Measurements from ENCODE around the gene GABRB2.

The GABRB2 gene

DNA sequence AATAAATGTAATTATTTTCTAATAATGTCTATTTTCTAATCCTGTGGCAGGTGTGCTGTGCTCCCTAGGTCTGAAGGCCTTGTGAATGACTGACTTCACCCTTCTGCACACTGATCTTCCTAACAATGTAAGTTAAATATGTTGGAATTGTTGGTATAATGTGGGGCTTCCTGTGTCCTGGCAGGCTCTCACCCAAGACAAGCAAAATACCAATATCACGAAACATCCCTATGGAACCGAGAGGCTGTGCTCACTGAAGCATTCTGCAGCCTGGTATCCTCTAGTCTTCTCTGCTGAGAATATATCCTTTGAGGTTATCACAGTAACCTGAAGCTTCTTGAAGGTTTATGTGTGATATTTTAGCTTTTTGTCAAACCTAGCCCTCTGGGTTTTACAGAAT lies 159.4 kb downstream of the GABRB2 start:
- no peak for DNase-seq (ENCODE audit: low read depth)

DNA sequence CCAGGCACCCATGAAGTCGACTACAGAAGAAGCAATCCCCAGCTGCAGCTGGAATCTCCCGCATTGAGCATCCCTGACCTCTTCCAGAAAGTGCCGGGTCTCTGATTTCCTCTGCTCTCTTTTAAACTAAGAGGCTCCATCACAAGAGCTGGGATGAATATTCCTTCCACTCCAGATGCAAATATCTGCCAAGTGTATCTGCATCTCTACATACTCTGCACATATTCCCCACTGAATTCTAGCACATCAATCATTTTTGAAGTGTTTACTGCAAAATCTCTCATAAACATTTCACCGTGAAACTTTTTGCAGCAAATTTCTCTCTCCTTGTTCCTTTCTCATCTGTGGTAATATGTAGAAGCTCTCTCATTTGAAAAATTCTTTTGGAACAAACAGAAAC lies 161.5 kb downstream of the GABRB2 start:
- DNase-seq (ENCODE audit: low read depth), result no peak

DNA sequence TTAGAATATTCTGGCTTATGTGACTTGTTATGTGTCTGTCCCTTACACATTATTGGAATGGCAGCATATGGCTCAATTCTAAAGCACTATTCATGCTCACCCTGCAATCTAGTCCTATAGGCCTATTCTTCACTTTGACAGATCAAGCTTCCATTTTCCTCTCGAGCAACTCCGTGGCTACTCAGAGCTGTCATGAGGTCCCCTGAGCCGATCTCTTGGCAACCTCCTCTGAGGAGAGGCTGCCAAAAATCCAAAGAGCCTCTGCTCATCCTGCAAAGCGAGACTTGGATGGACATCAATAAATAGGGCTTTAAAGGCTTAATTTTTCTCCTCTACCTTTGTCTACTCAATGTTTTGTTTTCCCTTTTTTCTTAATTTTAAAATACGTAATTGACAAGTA lies 163.8 kb downstream of the GABRB2 start:
- DNase-seq (ENCODE audit: low read depth), result no peak

DNA sequence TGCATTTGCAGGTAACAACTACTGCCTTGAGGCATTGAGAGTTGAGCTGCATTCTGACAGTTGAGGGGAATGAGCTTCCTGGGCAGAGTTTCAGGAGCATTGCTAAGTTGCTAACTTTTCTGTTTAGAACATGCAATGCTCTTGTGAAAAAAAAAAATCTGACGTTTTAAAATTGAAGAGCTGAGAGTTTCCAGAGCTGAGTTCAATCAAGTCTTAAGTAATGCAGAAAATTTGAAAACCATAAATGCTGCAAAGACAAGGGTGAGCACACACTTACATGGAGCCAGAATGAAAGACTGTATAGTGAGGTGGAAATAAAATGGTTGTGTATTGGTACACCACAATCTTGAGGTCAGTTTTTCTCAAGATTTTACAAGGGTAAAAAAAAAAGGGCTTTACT lies 166.0 kb downstream of the GABRB2 start:
- no peak for DNase-seq (ENCODE audit: low read depth)

DNA sequence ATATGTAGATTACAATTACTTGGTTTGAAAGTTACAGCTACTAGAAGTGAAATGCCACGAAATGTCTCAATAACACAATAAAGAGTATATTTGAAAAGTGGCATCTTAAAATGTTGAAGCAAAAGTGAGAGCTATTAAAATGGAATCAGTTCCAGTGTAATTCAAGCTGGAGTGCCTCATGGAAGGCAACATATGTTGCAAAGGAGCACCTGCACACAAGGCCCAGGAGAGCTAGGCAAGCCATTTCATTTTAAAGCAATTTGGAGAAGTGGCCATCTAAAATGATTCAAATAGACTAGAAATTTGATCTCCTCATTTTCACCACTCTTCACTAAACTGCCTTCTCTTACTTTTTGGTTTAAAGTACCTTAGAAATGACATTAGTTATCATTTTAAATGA lies 167.8 kb downstream of the GABRB2 start:
- no peak for DNase-seq (ENCODE audit: low read depth)

DNA sequence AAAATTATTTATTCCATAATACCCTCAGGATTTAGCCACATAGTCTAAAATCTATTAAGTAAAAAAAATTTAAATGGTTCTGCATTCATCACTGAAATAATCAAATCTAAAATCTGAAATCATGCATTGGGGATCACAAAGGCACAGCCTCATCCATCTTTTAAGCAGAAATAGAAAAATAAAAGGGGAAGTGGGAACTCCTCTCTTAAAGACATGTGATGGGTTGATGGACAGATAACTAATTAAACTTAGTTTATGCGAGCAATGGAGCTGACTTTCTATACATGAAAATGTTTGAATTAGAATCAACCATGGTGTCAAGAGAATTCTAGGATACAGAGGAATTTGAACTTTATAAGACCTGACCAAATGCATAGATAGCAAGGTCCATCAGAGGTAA lies 170.5 kb downstream of the GABRB2 start:
- no peak for DNase-seq (ENCODE audit: low read depth)

DNA sequence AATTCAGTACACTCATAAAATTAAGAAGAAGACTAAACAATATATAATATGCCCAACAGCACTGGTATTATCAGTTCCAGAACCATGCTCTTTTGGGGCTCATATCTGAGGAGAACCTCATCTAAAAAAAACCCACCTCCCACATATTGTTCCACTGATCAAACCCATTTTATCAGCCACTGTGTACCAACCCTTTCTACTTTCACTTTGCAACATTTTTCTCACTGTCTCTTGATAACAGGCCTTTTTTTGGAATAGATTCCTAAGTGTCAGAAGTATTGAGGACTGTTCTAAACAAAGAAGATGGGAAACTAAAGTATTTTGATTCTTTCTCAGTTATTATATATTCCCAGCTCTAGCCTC lies 173.2 kb downstream of the GABRB2 start:
- DNase-seq (ENCODE audit: low read depth), result no peak

DNA sequence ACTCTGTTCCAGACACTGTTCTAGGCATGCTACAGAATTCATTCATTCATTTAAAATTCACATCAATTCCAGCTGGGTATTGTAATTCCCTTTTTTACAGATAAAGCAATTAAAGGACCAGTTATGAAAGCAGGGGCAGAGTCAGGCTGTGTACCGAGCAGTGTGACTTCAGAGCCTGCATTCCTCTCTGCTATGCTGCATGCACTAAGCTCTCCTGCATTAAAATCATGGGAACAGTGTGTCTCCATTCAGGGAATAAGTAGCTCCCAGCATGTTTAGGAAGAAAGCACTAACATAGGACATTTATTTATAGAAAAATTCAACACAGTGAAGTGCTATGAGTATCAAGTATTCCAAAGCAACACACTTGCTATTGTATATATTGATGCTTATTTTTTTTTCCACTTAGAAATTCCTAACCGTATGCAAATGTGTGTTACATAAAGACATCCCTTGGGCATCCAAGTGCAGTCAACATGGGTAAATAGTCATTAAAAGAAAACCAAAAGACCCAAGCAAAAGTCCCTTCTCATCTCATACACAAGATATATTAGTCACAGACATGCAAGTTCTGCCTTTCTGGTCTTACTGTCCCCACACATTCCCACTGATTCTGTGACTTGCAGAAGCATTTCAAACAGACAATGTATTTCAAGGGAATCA lies 173.7 kb downstream of the GABRB2 start:
- DNase-seq (ENCODE audit: low read depth), result no peak

DNA sequence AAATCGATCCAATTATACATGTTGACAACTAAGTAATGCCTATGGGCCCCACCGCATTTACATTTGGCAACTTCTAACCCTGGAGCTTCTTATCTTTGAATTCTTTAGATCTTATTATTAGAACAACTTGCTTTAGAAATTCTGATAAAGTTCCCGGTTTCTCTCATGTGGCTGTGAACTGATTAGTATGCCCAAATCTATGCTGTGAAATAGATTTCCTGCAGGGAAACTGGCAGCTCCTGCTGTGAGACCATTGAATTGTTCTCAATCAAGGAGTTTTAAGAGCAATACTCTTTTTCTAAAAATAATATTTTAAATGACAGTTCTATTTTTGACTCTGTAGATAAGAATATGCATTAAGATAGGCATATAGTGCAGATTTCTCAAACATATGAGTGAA lies 177.5 kb downstream of the GABRB2 start:
- no peak for DNase-seq (ENCODE audit: low read depth)

DNA sequence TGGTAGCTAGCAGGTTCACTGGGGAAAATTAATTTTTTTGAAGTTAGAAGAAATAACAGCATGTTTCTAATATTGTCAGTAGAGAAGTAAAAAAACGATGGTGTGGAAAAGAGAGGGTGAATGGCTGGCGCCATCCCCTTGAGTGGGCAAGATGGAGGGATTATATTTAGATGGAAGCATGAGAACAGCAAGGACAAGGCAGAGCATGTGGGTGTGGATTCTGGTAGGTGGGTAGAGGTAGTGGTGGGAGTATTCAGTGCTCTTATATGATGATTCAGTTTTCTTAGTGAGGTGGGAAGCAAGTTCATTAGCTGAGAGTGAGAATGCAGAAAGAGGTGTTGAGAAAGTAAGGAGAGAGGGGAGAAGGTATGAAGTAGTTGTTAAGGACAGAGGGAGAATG lies 188.1 kb downstream of the GABRB2 start:
- no peak for DNase-seq (ENCODE audit: low read depth)

DNA sequence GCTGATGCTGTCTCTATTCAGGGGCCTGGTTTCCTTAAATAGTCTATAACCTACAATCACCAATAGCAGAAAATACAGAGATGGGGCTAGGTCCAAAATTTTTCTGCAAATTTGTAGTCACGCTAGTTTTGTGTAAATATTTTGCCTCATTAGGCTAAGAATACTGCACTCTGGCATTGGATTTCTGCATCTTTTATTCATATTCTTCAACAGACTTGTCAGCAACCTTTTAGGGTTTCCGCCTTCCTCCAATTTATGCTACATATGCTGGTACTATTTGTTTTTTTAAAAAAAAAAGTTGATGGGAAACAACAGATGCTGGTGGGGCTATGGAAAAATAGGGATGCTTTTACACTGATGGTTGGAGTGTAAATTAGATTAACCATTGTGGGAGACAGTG lies 202.3 kb downstream of the GABRB2 start:
- DNase-seq (ENCODE audit: low read depth), result no peak

DNA sequence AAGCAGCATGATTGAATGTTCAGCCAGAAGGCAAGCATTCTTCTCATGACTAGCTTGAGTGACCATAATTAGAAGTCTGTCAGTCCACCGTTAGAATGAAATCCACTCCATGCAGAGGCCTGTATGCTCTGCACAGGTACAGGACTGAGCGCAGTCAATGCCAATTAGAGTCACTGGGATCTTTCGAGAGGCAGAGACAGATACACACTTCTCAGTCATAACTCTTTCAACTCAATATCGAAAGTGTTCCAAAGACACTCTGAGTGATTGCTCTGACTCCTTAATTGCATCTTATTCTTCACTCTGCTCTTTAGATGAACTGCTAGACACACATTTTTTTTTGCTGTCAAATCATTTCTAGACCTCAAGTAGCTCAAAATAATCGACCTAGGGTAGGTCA lies 203.6 kb downstream of the GABRB2 start:
- no peak for DNase-seq (ENCODE audit: low read depth)

DNA sequence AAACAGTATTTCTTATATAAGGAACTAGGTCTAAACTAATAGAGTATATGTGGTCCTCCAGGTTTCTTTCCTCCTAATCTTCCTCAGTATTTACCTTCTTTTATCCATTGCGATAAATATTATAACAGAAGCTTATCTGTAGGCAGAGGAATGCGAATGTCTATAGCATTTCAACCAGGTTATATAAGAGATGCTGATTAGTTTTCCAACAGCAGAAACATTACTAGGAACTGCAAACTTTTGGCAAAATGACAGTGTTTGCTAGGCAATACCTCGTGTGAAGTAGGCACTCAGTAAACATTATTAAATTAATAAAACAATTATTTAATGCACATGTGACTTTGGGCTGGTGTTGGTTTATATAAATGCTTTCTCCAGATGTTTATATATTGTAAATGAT lies 206.5 kb downstream of the GABRB2 start:
- DNase-seq (ENCODE audit: low read depth), result no peak

DNA sequence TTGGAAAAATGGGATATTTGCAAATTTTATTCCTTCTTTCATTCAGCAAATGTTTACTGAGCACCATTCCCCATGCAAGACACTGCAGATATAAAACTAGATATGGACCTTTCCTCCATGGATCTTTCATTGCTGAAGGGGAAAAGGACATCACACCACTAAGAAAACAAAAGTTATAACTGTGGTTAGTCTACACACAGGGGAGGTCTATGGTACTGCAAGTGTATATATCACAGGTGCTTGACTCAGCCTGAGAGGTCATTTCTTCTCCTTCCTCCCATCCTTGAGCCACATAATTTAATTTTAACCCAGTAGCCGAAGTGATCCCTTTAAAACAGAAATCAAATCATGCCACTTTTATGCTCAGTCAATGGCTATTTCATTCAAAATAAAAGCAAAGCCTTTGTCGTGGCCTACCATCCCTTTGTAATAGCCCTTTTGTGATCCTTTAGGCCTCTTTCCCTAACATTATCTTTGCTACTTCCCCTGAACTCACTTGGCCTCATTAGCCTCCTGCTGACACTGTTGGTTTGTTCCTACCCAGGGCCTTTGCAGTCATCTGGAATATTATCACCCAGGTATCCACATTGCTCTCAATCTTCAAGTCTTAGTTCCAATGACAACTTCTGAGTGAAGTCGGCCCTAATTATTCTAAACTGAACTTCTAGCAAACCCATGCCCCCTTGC lies 213.2 kb downstream of the GABRB2 start:
- DNase-seq (ENCODE audit: low read depth), result no peak

DNA sequence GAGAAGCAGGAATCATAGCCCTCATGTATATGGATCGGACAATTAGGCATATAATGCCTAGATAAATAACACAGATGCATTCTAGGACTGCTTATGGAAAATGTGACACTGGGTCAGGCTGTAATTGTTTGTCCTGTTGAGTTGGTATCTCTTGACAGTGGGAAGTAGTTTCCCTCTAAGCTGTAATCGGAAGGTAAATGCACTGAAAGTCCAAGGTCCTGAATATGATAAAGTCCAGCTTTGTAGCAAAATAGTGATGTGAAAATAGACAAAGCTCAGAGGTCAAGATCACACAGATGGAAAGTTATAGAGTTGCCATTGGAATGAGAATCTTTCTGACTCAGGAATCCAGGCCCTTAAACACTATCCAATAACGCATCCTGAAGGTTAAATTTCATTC lies 214.2 kb downstream of the GABRB2 start:
- no peak for DNase-seq (ENCODE audit: low read depth)

DNA sequence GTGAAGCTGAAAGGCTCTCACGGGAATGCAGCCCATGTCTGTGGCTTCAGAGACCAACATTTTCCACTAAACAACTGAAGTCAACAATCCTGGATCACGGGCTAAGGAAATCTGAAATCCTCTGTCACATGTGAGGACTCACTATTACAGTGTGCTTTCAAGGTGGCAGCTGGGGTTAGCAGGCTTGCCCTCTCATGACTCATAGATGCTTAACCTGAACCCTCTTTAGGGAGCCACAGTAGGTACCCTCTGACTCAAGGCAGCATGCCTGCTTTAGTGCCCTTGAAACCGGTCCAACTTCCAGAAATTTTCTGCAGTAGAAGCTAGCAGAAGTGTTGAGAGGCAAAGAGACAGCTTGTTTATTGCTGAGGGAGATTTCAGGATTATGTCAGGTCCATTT lies 232.5 kb downstream of the GABRB2 start:
- DNase-seq (ENCODE audit: low read depth), result no peak

DNA sequence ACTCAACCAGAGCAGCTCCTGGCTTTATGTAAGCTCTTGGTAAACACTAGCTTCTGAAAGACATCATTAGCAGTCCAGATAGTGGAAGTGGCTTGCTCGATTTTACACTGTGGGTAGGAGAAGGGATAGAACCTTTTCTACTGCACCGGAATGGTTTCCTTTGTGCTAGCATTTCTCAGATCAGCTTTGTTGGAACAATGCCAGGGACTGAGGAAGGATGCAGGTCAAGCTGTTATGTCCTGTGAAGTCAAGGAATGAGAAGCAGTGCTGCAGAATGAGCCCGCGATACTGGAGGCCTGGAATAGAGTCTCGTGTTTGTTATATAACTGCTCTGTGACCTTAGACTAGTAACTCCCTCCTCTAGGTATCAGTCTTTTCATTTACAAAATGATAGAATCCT lies 233.6 kb downstream of the GABRB2 start:
- DNase-seq (ENCODE audit: low read depth), result no peak

DNA sequence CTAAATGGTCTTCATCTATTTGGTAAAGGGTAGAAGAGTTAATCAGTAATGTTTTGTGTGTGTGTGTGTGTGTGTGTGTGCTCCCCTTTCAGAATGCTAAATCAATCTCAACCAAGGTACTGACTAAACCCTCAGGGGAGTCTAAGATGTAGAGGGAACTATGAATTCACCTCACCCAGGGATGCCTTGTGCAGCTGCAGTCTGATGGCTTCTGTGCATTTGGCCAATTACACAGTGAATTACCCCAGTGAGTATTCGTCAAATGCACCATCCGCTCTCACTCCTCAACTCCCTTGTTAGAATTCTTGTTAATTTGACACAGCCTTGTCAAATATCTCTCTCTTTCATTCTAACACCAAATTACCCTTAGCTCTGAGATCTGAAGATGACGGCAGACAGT lies 234.6 kb downstream of the GABRB2 start:
- DNase-seq (ENCODE audit: low read depth), result no peak

DNA sequence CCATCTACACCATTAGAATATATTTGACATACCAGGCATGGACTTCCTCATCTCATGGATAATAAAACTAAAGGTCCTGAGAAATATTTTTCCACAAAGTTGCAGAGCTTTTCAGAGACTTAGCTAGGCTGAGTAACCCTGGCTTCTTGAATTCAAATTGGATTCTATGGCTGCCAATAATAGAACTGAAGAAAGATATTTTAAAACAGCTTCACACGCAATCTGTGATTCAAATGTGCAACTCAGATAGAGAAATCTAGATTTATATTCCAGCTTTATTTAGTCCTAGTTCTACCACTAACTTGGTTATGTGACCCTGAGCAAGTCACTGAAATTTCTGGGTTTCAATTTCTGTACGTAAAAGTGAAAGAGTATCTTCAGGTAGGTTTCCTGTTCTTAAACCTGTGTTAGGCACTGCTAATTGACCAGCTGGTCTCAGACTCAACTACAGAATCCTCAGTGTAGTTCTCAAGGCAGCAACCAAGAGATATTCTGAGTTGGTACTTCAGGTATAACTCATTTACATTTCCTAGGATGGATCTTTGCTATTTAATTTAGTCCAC lies 235.3 kb downstream of the GABRB2 start:
- no peak for DNase-seq (ENCODE audit: low read depth)

DNA sequence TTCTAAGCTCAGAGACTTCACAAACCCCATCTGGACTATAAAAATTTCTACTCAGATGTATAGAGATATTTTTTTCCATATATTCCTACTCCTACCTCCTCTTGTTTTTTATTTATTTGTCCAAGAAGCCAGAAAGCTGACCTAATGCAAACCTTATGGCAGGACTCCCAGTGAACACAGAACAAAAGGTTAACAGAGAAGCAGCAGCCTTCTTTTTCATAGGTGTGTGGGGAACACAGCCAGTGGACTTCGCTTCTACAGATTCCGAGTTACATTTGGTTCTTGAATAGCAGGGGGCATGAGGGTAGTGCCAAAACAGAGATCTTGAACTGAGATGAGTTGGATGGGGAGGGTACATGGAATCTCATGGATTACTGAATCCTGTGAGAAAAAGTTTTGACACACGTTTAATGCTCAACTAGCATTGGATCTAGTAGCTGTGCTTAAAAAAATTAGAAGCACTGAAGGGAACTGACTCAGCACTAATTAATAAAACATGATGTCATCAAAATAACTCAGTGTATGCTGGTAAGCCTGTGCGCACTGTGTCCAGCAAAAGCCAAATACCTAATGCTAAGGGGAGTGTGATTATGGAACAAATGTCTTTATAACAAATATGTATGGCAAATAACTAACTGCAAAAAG lies 240.1 kb downstream of the GABRB2 start:
- DNase-seq (ENCODE audit: low read depth), result no peak

DNA sequence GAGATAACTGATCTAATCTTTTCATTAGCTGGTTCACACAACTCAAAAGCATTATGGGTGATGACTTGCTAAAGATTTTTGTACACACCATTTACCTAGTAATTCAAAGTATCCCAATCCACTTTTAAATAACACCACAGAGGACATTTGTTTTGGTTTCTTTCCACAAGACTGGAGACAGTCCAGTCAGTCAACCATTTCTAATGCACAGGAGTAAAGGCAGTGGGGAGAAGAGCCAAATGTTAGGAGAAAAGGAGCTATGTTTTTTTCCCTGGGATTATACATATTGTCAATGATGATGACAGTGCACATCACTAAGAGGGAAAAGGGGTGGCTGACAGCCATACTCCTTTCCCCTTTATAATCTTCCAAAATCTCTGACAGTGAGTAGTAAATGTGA lies 240.9 kb downstream of the GABRB2 start:
- DNase-seq (ENCODE audit: low read depth), result no peak

DNA sequence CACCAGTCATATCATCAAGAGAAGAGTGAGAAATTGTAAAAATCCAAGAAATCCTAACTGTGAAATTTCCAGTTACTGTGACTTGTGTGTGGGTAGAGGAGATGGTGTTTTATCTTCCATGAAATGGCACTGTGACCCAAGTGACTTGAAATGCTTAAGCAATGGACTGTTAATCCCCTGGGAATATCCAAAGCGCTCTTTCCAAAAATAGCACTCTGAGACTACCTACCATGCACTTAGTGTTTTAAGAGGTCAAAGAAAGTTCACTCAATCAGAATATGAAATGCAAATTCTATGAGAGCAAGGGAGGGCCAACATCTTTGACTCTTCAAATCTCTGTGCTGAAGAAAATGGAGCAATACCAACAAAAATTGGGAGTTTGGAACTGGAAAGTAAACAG lies 244.0 kb downstream of the GABRB2 start:
- no peak for DNase-seq (ENCODE audit: low read depth)

DNA sequence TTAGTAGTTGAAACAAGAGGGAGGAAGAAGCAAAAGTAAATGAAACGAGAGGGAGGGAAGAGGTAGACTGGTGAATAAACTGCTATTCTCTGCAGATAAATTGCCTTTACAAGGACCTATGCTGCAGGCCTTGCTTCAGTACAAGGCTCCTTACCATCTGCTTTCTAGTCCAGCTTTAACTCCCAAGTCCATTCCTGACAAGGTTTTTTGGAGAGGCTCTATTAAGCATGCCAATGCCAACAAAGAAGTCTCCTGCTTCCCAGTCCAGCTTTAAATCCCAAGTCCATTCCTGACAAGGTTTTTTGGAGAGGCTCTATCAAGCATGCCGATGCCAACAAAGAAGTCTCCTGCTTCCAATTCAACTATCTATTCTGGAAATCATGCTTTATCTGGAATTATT lies 244.9 kb downstream of the GABRB2 start:
- no peak for DNase-seq (ENCODE audit: low read depth)

DNA sequence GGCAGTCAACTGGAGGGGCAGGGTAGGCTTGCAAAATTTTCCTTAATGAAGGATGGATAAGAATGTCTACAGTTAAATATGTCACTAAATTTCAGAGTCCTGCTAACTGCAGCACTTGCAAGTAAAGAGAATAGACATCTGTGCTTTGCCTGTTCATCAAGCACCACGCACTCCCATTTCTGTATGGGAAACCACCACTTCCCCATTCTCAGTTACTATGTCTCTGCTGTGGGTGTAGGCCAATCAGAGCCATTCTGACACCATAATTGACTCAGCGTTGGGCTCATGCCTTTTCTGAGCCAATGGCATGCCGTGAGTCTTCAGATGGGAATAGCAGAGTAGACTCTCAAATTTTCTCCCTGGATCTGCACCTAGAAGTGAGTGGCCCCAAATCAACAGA lies 247.5 kb downstream of the GABRB2 start:
- no peak for DNase-seq (ENCODE audit: low read depth)

All from stromal cell of bone marrow (primary cell).